ENCODE data around the gene MXD4. TPM values are rescaled to one million over a fixed set of nuclear protein-coding genes. Genes with fewer than 3 reads are reported as not detected.

Gene MXD4
- total RNA-seq, 1 donor from 2014 or later: 36.7 TPM

DNA sequence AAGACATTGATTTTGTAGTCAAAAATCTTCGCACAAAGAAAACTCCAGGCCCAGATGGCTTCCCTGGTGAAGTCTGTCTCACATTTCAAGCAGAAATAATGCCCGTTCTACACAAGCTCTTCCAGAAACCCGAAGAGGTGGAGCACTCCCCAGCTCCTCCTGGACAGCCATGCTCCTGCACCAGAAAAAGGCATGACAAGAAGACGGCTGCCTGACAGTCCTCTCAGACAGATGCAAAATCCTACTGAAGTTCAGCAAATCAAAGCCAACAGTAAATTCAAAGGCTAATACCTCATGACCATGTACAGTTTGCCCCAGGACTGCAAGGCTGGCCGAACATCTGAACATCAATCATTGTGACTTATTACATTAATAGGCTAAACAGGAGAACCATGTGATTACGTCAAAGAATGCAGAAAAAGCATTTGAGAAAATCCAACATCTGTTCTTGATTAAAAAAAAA, 30.8 kb upstream of the MXD4 start:
- Mint-ChIP-seq H3K27me3 (no peaks in the 10 kb centered on the region), H3K4me1 (peaks cover 23% of the 10 kb centered on the region), H3K27ac (no peak overlapping the region), H3K9me3 (no peaks in the 10 kb centered on the region), H3K36me3 (ENCODE audit: low read depth) (no peaks in the 10 kb centered on the region), H3K4me3 (no peak overlapping the region)
- DNase-seq (no peak), ATAC-seq (ENCODE audit: low read depth) (no peak)
- intact Hi-C loops (cut with micrococcal nuclease): no loop called here
- TF ChIP-seq, protein P1, sequence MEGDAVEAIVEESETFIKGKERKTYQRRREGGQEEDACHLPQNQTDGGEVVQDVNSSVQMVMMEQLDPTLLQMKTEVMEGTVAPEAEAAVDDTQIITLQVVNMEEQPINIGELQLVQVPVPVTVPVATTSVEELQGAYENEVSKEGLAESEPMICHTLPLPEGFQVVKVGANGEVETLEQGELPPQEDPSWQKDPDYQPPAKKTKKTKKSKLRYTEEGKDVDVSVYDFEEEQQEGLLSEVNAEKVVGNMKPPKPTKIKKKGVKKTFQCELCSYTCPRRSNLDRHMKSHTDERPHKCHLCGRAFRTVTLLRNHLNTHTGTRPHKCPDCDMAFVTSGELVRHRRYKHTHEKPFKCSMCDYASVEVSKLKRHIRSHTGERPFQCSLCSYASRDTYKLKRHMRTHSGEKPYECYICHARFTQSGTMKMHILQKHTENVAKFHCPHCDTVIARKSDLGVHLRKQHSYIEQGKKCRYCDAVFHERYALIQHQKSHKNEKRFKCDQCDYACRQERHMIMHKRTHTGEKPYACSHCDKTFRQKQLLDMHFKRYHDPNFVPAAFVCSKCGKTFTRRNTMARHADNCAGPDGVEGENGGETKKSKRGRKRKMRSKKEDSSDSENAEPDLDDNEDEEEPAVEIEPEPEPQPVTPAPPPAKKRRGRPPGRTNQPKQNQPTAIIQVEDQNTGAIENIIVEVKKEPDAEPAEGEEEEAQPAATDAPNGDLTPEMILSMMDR (IDR thresholded peaks at IDR 0.05): no peak
- ChIA-PET POLR2A (interaction anchor here (0.7 to 1.1 kb wide), 4 partner anchors 9 to 111 kb away, joined by 3 to 5 read pairs (median 3); no protein-coding TSS in a partner anchor), CTCF (no interaction called here)

DNA sequence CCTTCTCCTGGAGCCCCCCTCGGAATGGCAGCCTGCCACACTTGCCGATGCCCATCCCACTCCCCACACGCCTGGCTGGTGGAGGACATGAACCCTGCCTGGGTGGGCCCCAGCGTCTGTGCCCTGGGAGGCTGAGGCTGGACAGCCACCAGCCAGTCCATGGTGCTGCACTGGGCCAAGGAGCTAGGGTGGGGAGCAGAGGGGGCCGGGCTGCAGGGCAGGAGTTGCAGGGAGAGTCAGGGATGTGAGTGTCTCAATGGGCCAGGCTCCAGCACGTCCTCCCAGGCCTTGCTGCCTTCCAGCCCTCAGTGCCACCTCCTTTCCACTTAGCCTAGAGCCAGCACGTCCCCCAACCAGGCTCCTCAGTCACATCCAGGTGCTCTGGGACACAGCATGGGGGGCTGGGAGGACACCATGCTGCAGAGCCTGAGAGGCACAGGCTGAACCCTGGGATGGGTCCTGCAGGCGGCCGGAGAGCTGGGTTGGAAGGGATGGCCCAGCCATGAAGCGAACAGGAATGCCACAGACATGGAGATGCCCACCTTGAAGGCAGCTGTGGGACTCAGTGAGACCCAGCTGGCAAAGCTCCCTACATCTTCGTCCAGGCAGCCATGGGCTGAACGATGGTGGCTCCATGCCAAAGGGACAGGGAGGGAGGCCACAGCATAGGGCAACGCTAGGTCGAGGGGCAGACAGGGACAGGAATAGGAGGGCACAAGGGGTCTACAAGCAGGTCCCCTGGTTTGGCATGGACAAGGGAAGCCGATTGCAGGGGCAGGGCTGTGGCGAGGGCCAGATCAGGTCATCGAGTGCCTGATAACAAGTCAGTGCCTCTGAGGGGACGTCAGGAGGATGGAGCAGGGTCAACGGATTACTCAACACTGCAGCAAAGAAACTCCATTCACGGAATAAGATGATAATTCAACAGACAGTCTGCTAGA, 30.1 kb upstream of the MXD4 start:
- H3K27ac Mint-ChIP-seq: peak overlapping the region; percentile 31
- H3K27me3 Mint-ChIP-seq: no peaks in the 10 kb centered on the region
- ATAC-seq (ENCODE audit: low read depth) (no peak), DNase-seq (no peak)
- H3K4me1 Mint-ChIP-seq: peaks cover 19% of the 10 kb centered on the region
- ChIA-PET CTCF (no interaction called here), POLR2A (interaction anchor here (0.9 to 1.1 kb wide), 3 partner anchors 10 to 112 kb away, joined by 3 read pairs; no protein-coding TSS in a partner anchor)
- no peak overlapping the region for H3K4me3 Mint-ChIP-seq
- TF ChIP-seq, protein P1 (IDR thresholded peaks at IDR 0.05): no peak
- intact Hi-C loops (cut with micrococcal nuclease): no loop called here
- no peaks in the 10 kb centered on the region for H3K9me3 Mint-ChIP-seq
- no peaks in the 10 kb centered on the region for H3K36me3 Mint-ChIP-seq (ENCODE audit: low read depth)

DNA sequence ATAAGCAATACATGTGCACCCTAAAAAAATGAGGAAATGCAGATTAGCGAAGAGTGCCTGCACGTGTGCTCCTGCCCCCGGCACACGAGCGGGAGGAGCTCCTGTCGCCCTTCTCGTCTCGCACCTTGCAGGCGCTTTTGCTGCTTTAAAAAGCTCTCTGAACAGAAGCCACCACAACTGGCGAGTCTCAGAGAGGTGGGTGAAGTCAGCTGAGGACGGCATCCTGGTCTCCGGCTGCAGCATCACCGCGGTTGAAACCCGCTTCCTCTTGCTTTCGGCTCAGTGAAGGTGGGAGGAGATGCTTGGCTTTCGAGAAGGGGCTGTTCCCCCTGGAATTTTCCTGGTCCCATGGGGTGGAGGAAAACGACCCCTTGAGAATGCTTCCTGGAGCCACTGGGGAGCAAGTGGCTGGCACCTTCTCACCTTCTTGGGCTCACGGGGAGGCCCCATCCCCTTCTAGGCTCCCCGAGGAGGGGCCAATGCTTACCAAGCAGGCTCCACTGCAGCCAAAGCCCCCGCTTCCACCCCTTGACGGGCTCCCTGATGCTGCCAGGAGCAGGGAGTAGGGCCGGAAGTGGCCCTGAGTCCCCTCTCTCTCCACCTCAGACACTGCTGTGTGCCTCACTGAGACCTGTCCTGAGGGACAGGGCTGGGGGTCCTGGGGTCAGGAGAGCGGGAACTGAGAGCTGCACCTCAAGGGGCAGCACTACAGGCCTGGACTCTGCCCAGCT, 29.2 kb upstream of the MXD4 start:
- ATAC-seq (ENCODE audit: low read depth) (peak; percentile 74), DNase-seq (peak; percentile 38)
- Mint-ChIP-seq H3K36me3 (ENCODE audit: low read depth) (no peaks in the 10 kb centered on the region), H3K4me1 (peaks cover 19% of the 10 kb centered on the region), H3K9me3 (no peaks in the 10 kb centered on the region), H3K27me3 (no peaks in the 10 kb centered on the region), H3K4me3 (peak overlapping the region; percentile 66), H3K27ac (peak overlapping the region; percentile 70)
- POLR2A ChIA-PET: interaction anchor here (0.6 to 3.2 kb wide), 8 partner anchors 9 to 64 kb away, joined by 3 to 21 read pairs (median 4); partner anchors contain the start of gene MXD4
- intact Hi-C loops (cut with micrococcal nuclease): loop anchor here (1.0 kb wide), 1 partner anchor 9 kb away; no protein-coding TSS in a partner anchor
- TF ChIP-seq, protein P1 (IDR thresholded peaks at IDR 0.05): no peak
- CTCF ChIA-PET: no interaction called here

DNA sequence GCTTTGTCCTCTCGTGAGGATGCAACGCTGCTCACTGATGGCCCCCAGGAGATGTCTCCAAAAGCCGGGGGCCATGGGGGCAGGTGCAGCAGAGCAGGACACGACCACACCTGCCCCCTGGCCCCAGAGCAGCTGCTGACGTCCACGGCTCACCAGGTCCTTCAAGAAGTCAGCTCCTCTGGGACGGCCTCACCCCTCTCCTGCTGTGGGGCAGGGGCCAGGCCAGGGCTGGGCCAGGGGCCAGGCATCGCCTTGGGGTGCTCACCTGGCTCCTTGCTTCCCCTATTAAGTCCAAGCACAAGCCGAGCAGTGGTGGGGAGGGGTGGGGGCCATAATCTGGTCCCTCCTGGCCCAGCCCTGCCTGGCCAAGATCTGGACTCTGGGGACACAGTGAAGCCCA, 28.6 kb upstream of the MXD4 start:
- no peaks in the 10 kb centered on the region for H3K36me3 Mint-ChIP-seq (ENCODE audit: low read depth)
- ATAC-seq (ENCODE audit: low read depth): peak; percentile 58
- CTCF ChIA-PET: no interaction called here

More for the DNA sequence above, 28.6 kb upstream of the MXD4 start:
- no peak for DNase-seq
- POLR2A ChIA-PET: interaction anchor here (0.9 to 3.2 kb wide), 7 partner anchors 8 to 65 kb away, joined by 3 to 21 read pairs (median 3); partner anchors contain the start of gene MXD4
- H3K27me3 Mint-ChIP-seq: no peaks in the 10 kb centered on the region
- H3K27ac Mint-ChIP-seq: peak overlapping the region; percentile 70
- intact Hi-C loops (cut with micrococcal nuclease): loop anchor here (1.0 kb wide), 1 partner anchor 8 kb away; no protein-coding TSS in a partner anchor
- H3K4me3 Mint-ChIP-seq: peak overlapping the region; percentile 66
- TF ChIP-seq, protein P1 (IDR thresholded peaks at IDR 0.05): no peak
- H3K4me1 Mint-ChIP-seq: peaks cover 19% of the 10 kb centered on the region
- H3K9me3 Mint-ChIP-seq: no peaks in the 10 kb centered on the region

Data from activated B cell treated with CpG ODN at 0.5 μM for 24 hours (primary cell).